Prostate gland (tissue), 2 donors: ENCODE data around the gene GPR3.

Experiments used
- CTCF ChIP-seq, 4 experiments: fragments of 200-600 bp in 2 of 4; fragments of 450-650 bp in 2 of 4; sonication (generic) in 2 of 4; IDR thresholded peaks; 1 replicate in 3 of 4; 2 replicates in 1 of 4; pipeline ENCODE4 v1.5.1; 2016 to 2019; ENCODE audit warnings: antibody characterized with exemption in 4 of 4, mild to moderate bottlenecking in 2 of 4, moderate library complexity in 2 of 4
- POLR2A ChIP-seq: fragments of 450-650 bp; IDR thresholded peaks from one replicate; pipeline ENCODE4 v1.6.1; 2016; ENCODE audit warnings: antibody characterized with exemption, mild to moderate bottlenecking

DNA sequence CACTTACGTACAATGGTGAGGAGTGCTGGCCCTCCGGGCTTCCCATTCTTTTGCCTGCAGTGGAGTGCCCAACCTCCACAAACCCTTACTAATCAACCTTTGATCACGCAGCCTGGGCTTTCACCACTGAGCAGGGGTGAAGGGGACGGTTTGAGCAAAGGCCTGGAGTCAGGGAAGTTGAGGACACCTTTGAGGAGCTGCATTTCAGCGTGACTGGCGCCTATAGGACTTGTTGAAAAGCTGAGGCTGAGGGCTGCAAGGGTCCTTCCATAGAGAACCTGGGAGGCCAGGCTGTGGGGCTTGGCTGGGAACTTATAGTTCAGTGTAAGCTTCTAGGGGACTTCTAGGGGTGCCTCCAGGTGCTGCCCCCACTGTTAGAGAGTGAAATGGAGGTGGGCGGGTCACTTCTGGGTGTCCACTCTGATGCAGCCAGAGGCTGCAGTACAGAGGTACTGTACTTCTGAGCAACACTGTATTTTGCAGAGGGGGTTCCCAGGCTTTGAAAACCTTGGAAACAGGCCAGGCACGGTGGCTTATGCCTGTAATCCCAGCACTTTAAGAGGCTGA is 40.8 kb upstream of the GPR3 start:
- no peak for TF ChIP-seq POLR2A
- TF ChIP-seq CTCF (IDR thresholded peaks at IDR 0.05), result no peak
